Measurements from ENCODE around the gene COPZ2. TPM values are rescaled to one million over a fixed set of nuclear protein-coding genes. Genes with fewer than 3 reads are reported as not detected.

Gene COPZ2
- total and polyA plus RNA-seq, 9 of the 15 experiments (the other 6 are each of a cell fraction or from before 2014, with no cell fraction given): 0.22 to 0.49 TPM; not detected in 7

DNA sequence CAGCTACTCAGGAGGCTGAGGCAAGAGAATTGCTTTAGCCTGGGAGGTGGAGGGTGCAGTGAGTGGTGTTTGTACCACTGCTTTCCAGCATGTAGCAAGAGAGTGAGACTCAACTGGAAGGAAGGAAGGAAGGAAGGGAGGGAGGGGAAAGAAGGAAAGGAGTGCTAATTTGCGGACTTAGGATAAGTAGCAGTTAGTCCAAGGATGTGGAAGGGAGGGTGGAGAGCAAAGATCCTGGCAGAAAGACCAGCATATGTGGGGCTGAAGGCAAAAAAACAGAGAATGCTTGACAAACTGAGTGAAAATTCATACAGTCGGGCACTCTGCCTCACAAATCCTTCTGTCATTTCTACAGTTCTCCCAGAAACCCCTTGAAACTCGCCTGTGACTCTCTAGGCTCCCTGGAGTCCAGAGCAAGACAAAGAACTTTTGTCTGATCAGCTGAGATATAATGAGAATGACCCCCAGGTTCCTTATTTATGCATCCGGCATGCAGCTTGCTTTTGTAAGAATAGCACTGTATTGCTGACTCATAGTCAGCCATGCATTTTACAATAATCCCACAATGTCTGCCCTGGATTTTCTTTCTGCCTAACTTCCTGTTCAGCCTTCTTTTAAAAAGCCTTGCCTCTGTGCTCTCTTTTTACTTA is 35.2 kb downstream of the COPZ2 start (continued):
- TF ChIP-seq TCFL5 (CRISPR knock-in tag; conservative IDR thresholded peaks at IDR 0.05): no peak
- no peak for TF ChIP-seq CREM (IDR thresholded peaks at IDR 0.05; ENCODE audit: low read depth)
- TF ChIP-seq, protein P1, sequence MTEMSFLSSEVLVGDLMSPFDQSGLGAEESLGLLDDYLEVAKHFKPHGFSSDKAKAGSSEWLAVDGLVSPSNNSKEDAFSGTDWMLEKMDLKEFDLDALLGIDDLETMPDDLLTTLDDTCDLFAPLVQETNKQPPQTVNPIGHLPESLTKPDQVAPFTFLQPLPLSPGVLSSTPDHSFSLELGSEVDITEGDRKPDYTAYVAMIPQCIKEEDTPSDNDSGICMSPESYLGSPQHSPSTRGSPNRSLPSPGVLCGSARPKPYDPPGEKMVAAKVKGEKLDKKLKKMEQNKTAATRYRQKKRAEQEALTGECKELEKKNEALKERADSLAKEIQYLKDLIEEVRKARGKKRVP (CRISPR knock-in tag; IDR thresholded peaks at IDR 0.05): no peak
- TF ChIP-seq CCNT2 (IDR thresholded peaks at IDR 0.05; ENCODE audit: borderline replicate concordance, extremely low read depth, insufficient read length, low read depth, low read length): no peak
- TF ChIP-seq MAFG (tag; conservative IDR thresholded peaks at IDR 0.05): peak; percentile 97
- no peak for TF ChIP-seq ZNF77 (CRISPR knock-in tag; IDR thresholded peaks at IDR 0.05)
- TF ChIP-seq KDM5B (IDR thresholded peaks at IDR 0.05; ENCODE audit: insufficient replicate concordance, low read depth, low read length): peak; percentile 71
- TF ChIP-seq, protein P2, sequence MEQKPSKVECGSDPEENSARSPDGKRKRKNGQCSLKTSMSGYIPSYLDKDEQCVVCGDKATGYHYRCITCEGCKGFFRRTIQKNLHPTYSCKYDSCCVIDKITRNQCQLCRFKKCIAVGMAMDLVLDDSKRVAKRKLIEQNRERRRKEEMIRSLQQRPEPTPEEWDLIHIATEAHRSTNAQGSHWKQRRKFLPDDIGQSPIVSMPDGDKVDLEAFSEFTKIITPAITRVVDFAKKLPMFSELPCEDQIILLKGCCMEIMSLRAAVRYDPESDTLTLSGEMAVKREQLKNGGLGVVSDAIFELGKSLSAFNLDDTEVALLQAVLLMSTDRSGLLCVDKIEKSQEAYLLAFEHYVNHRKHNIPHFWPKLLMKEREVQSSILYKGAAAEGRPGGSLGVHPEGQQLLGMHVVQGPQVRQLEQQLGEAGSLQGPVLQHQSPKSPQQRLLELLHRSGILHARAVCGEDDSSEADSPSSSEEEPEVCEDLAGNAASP (IDR thresholded peaks at IDR 0.05): no peak
- 0 out of 2 replicates have a peak, but pooled peaks have one; percentile 24 for TF ChIP-seq MEF2D (tag; conservative IDR thresholded peaks at IDR 0.05; ENCODE audit: low read depth)
- TF ChIP-seq NFIC (IDR thresholded peaks at IDR 0.05): no peak
- TF ChIP-seq RBM15 (IDR thresholded peaks at IDR 0.05; ENCODE audit: insufficient read depth, low read length): no peak
- TF ChIP-seq, protein P3, sequence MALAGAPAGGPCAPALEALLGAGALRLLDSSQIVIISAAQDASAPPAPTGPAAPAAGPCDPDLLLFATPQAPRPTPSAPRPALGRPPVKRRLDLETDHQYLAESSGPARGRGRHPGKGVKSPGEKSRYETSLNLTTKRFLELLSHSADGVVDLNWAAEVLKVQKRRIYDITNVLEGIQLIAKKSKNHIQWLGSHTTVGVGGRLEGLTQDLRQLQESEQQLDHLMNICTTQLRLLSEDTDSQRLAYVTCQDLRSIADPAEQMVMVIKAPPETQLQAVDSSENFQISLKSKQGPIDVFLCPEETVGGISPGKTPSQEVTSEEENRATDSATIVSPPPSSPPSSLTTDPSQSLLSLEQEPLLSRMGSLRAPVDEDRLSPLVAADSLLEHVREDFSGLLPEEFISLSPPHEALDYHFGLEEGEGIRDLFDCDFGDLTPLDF (CRISPR knock-in tag; IDR thresholded peaks at IDR 0.05): no peak
- TF ChIP-seq POU5F1 (IDR thresholded peaks at IDR 0.05; ENCODE audit: borderline replicate concordance, low read depth, low read length, partially characterized antibody): no peak
- no peak for TF ChIP-seq PPARD (CRISPR knock-in tag; IDR thresholded peaks at IDR 0.05)
- TF ChIP-seq, protein P4, sequence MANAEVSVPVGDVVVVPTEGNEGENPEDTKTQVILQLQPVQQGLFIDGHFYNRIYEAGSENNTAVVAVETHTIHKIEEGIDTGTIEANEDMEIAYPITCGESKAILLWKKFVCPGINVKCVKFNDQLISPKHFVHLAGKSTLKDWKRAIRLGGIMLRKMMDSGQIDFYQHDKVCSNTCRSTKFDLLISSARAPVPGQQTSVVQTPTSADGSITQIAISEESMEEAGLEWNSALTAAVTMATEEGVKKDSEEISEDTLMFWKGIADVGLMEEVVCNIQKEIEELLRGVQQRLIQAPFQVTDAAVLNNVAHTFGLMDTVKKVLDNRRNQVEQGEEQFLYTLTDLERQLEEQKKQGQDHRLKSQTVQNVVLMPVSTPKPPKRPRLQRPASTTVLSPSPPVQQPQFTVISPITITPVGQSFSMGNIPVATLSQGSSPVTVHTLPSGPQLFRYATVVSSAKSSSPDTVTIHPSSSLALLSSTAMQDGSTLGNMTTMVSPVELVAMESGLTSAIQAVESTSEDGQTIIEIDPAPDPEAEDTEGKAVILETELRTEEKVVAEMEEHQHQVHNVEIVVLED (CRISPR knock-in tag; IDR thresholded peaks at IDR 0.05): no peak
- TF ChIP-seq BDP1 (IDR thresholded peaks at IDR 0.05; ENCODE audit: insufficient read depth, insufficient read length): no peak
- no peak for TF ChIP-seq SNIP1 (IDR thresholded peaks at IDR 0.05; ENCODE audit: low read depth)
- TF ChIP-seq ZNF592 (IDR thresholded peaks at IDR 0.05): peak; percentile 95
- no peak for TF ChIP-seq MCM2 (IDR thresholded peaks at IDR 0.05; ENCODE audit: low read depth)

Measured in K562 (cell line).